A549 (cell line): ENCODE data around the gene TNFAIP3.

Experiments used
- CTCF ChIP-seq: fragments of >200 bp; sonication (Bioruptor Twin); formaldehyde crosslinking; IDR thresholded peaks from 3 replicates; pipeline ENCODE4 v1.5.1; 2016
- POLR2A ChIP-seq: IDR thresholded peaks from 2 replicates; pipeline ENCODE4 v1.6.1; 2012; ENCODE audit warnings: mild to moderate bottlenecking, low read length

DNA sequence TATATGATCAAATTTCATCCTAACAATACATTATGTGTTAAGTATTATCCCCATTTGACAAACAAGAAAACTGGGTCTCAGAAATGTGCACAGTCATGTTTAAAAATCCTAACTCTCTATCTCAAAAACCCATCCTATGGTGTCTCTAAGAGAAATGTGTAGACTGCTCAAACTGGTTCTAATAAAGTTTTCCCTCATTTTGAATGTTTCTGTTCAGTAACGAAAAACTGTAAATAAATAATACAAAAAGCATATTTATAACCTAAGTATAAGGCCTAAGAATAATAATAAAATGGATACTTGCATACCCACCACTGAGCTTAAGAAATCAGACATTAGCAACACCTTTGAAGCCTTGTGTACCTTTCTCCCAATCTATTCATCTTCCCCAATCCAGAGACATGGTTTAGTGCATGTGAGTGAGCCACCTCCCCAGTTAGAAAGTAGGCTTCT is 39.0 kb downstream of the TNFAIP3 start:
- no peak for TF ChIP-seq CTCF
- TF ChIP-seq POLR2A = no peak
